ENCODE measurements around the gene IPCEF1.

GRCh38 chr6:154257067-154257466, 99.5 kb downstream of the IPCEF1 start:
- TF ChIP-seq ZFP30 (CRISPR knock-in tag; IDR thresholded peaks at IDR 0.05) (no peak), TSHZ2 (CRISPR knock-in tag; IDR thresholded peaks at IDR 0.05) (no peak), RARB (CRISPR knock-in tag; IDR thresholded peaks at IDR 0.05) (no peak), TOX (CRISPR knock-in tag; IDR thresholded peaks at IDR 0.05; ENCODE audit: borderline replicate concordance) (no peak), CREB5 (CRISPR knock-in tag; IDR thresholded peaks at IDR 0.05; ENCODE audit: low read depth) (no peak)
- TF ChIP-seq, protein P1, sequence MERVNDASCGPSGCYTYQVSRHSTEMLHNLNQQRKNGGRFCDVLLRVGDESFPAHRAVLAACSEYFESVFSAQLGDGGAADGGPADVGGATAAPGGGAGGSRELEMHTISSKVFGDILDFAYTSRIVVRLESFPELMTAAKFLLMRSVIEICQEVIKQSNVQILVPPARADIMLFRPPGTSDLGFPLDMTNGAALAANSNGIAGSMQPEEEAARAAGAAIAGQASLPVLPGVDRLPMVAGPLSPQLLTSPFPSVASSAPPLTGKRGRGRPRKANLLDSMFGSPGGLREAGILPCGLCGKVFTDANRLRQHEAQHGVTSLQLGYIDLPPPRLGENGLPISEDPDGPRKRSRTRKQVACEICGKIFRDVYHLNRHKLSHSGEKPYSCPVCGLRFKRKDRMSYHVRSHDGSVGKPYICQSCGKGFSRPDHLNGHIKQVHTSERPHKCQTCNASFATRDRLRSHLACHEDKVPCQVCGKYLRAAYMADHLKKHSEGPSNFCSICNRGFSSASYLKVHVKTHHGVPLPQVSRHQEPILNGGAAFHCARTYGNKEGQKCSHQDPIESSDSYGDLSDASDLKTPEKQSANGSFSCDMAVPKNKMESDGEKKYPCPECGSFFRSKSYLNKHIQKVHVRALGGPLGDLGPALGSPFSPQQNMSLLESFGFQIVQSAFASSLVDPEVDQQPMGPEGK (CRISPR knock-in tag; IDR thresholded peaks at IDR 0.05; ENCODE audit: borderline replicate concordance): no peak
